Measurements from ENCODE around the gene LRRC8A. TPM values are rescaled to one million over a fixed set of nuclear protein-coding genes. Genes with fewer than 3 reads are reported as not detected.

LRRC8A gene
- 53.5 and 62.2 TPM in 2 replicates for total RNA-seq

- TF ChIP-seq CTCF (IDR thresholded peaks at IDR 0.05; ENCODE audit: insufficient read depth, low read depth, low read length) = no peak
Observed at GRCh38 chr9:128881884-128882676, at the start of gene LRRC8A, which contains the start of gene KYAT1. LRRC8A (plus strand) TSS chr9:128882133; CDS start chr9:128907165, 25,032 bp downstream. KYAT1 (minus strand) TSS chr9:128881950; CDS start chr9:128845405, 36,545 bp downstream.

GRCh38 chr9:128833696-128834095, 48.2 kb upstream of the LRRC8A start:
- TF ChIP-seq CTCF (IDR thresholded peaks at IDR 0.05; ENCODE audit: insufficient read depth, low read depth, low read length) = no peak
- no peak overlapping the region for H3K4me3 ChIP-seq (ENCODE audit: low read depth, low read length)
- DNase-seq (ENCODE audit: low read depth) = no peak

More at GRCh38 chr9:128881884-128882676, at the start of gene LRRC8A, which contains the start of gene KYAT1:
- DNase-seq (ENCODE audit: low read depth) = peak; percentile 95
- H3K4me3 ChIP-seq (ENCODE audit: low read depth, low read length) = peak within 1 kb of the TSS; percentile 94

- TF ChIP-seq CTCF (IDR thresholded peaks at IDR 0.05; ENCODE audit: insufficient read depth, low read depth, low read length) = no peak
- DNase-seq (ENCODE audit: low read depth) = no peak
- H3K4me3 ChIP-seq (ENCODE audit: low read depth, low read length) = no peak overlapping the region
Observed at GRCh38 chr9:128835246-128836210, 46.4 kb upstream of the LRRC8A start.

GRCh38 chr9:128836509-128837145, 45.3 kb upstream of the LRRC8A start:
- no peak overlapping the region for H3K4me3 ChIP-seq (ENCODE audit: low read depth, low read length)
- no peak for DNase-seq (ENCODE audit: low read depth)
- TF ChIP-seq CTCF (IDR thresholded peaks at IDR 0.05; ENCODE audit: insufficient read depth, low read depth, low read length) = no peak

- no peak for TF ChIP-seq CTCF (IDR thresholded peaks at IDR 0.05; ENCODE audit: insufficient read depth, low read depth, low read length)
- no peak for DNase-seq (ENCODE audit: low read depth)
- H3K4me3 ChIP-seq (ENCODE audit: low read depth, low read length) = no peak overlapping the region
Observed at GRCh38 chr9:128838338-128838737, 43.6 kb upstream of the LRRC8A start.

DNA sequence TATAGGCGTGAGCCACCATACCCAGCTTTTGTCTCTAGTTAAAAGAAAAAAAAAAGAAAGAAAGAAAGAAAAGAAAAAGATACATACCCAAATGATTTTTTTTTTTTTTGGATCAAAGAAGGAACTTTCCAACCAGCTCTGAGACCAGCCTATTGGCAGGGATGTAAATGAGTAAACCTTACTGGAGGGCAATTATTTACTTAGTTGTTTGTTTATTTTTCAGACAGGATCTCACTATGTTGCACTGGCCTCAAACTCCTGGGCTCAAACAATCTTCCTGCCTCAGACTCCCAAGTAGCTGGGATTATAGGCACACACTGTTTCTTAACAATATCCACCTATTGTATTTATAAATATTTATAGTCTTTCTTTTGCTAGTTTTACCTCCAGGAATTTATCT, 41.4 kb upstream of the LRRC8A start:
- no peak overlapping the region for H3K4me3 ChIP-seq (ENCODE audit: low read depth, low read length)
- no peak for DNase-seq (ENCODE audit: low read depth)
- TF ChIP-seq CTCF (IDR thresholded peaks at IDR 0.05; ENCODE audit: insufficient read depth, low read depth, low read length) = no peak

Data from fibroblast of villous mesenchyme (primary cell).